ENCODE data around the gene TRAK2.
"Not testable (repeated sequence)": the region's sequence is repeated elsewhere in the genome, so short reads cannot be mapped to it uniquely, and the experiment has no call there.

The TRAK2 gene

GRCh38 chr2:201451292-201452057 lies at the start of gene TRAK2, which contains the start of gene STRADB:
Gene TRAK2 (minus strand): TSS chr2:201451458. CDS start chr2:201420507, 30,951 bp downstream.
Gene STRADB (plus strand): TSS chr2:201451740. CDS start chr2:201454841, 3,101 bp downstream.
- DNase-seq (ENCODE audit: low spot score): peak; percentile 94

GRCh38 chr2:201500534-201500933 lies 49.3 kb upstream of the TRAK2 start:
- DNase-seq (ENCODE audit: low spot score): peak; percentile 4

GRCh38 chr2:201496785-201497184 lies 45.5 kb upstream of the TRAK2 start:
- DNase-seq (ENCODE audit: low spot score): no peak

- no peak for DNase-seq (ENCODE audit: low spot score)
Observed at GRCh38 chr2:201490291-201490690, 39.0 kb upstream of the TRAK2 start.

GRCh38 chr2:201484805-201485204 lies 33.5 kb upstream of the TRAK2 start:
- no peak for DNase-seq (ENCODE audit: low spot score)

- DNase-seq (ENCODE audit: low spot score): not testable (repeated sequence)
Observed at GRCh38 chr2:201483758-201484157, 32.5 kb upstream of the TRAK2 start.

- DNase-seq (ENCODE audit: low spot score): no peak
Observed at GRCh38 chr2:201483342-201483741, 32.1 kb upstream of the TRAK2 start.

- no peak for DNase-seq (ENCODE audit: low spot score)
Observed at GRCh38 chr2:201482543-201482942, 31.3 kb upstream of the TRAK2 start.

- no peak for DNase-seq (ENCODE audit: low spot score)
Observed at GRCh38 chr2:201472411-201472810, 21.2 kb upstream of the TRAK2 start.

GRCh38 chr2:201471732-201472393 lies 20.6 kb upstream of the TRAK2 start:
- no peak for DNase-seq (ENCODE audit: low spot score)

- no peak for DNase-seq (ENCODE audit: low spot score)
Observed at GRCh38 chr2:201470821-201471731, 19.8 kb upstream of the TRAK2 start.

GRCh38 chr2:201467666-201468065 lies 16.4 kb upstream of the TRAK2 start:
- no peak for DNase-seq (ENCODE audit: low spot score)

- DNase-seq (ENCODE audit: low spot score): peak; percentile 48
Observed at GRCh38 chr2:201466050-201466675, 14.9 kb upstream of the TRAK2 start.

GRCh38 chr2:201465524-201465971 lies 14.3 kb upstream of the TRAK2 start:
- DNase-seq (ENCODE audit: low spot score): no peak

GRCh38 chr2:201464547-201464946 lies 13.3 kb upstream of the TRAK2 start:
- DNase-seq (ENCODE audit: low spot score): no peak

GRCh38 chr2:201460532-201460931 lies 9.3 kb upstream of the TRAK2 start:
- DNase-seq (ENCODE audit: low spot score): no peak

- no peak for DNase-seq (ENCODE audit: low spot score)
Observed at GRCh38 chr2:201458381-201458780, 7.1 kb upstream of the TRAK2 start.

GRCh38 chr2:201452922-201453643 lies 1.8 kb upstream of the TRAK2 start:
- no peak for DNase-seq (ENCODE audit: low spot score)

- no peak for DNase-seq (ENCODE audit: low spot score)
Observed at GRCh38 chr2:201452058-201452921, 1.0 kb upstream of the TRAK2 start.

- peak; percentile 52 for DNase-seq (ENCODE audit: low spot score)
Observed at GRCh38 chr2:201450954-201451291, 335 bp downstream of the TRAK2 start.
